ENCODE results near the gene POU2F3. TPM values are rescaled to one million over a fixed set of nuclear protein-coding genes. Genes with fewer than 3 reads are reported as not detected.
A peak's percentile ranks its signal among the peaks of the same experiment; 100 is the strongest.

POU2F3 gene
- total and polyA plus RNA-seq, 4 donors, result 2.6 to 3.9 (median 3.1) TPM

- Histone ChIP-seq H3K9me3 (ENCODE audit: control insufficient read depth in 4 of 4, insufficient read depth in 3 of 4, low read length in 3 of 4) (no peaks in the 10 kb centered on the region), H3K9ac (ENCODE audit: insufficient read depth in 1 of 2, low read length in 2 of 2) (no peak overlapping the region), H3K4me3 (no peak overlapping the region), H3K27me3 (ENCODE audit: control insufficient read depth in 3 of 3, insufficient read depth in 3 of 3, low read length in 2 of 3) (peaks cover 0 to 9% (median 0%) of the 10 kb centered on the region in 3 donors), H3K4me1 (ENCODE audit: control insufficient read depth in 5 of 5, insufficient read depth in 5 of 5, low read length in 5 of 5) (peaks cover 0 to 16% (median 6%) of the 10 kb centered on the region in 5 donors), H3K36me3 (ENCODE audit: control insufficient read depth in 4 of 4, insufficient read depth in 4 of 4, low read length in 4 of 4) (peaks cover 0 to 4% (median 0%) of the 10 kb centered on the region in 4 donors), H3K27ac (ENCODE audit: low read depth in 1 of 2, low read length in 1 of 2) (no peak overlapping the region)
- peak; percentile 33 for TF ChIP-seq CTCF (IDR thresholded peaks at IDR 0.05; ENCODE audit: control extremely low read depth, extremely low read depth)
- ATAC-seq (ENCODE audit: insufficient read depth, low FRiP score) (no peak), DNase-seq (peak in 2 of 3 donors; percentile 44 to 55)
- 64 to 69% methylated on average over 17 of the region's 17 CpGs for WGBS, 2 donors
Measured at GRCh38 chr11:120229451-120230424, 10.2 kb upstream of the POU2F3 start.

GRCh38 chr11:120230433-120231071 is 9.4 kb upstream of the POU2F3 start:
- 87 to 90% methylated on average over 5 of the region's 5 CpGs for WGBS, 2 donors
- Histone ChIP-seq H3K27ac (ENCODE audit: low read depth in 1 of 2, low read length in 1 of 2) (no peak overlapping the region), H3K9ac (ENCODE audit: insufficient read depth in 1 of 2, low read length in 2 of 2) (no peak overlapping the region), H3K4me3 (no peak overlapping the region), H3K4me1 (ENCODE audit: control insufficient read depth in 5 of 5, insufficient read depth in 5 of 5, low read length in 5 of 5) (peaks cover 0 to 8% (median 3%) of the 10 kb centered on the region in 5 donors), H3K9me3 (ENCODE audit: control insufficient read depth in 4 of 4, insufficient read depth in 3 of 4, low read length in 3 of 4) (no peaks in the 10 kb centered on the region), H3K36me3 (ENCODE audit: control insufficient read depth in 4 of 4, insufficient read depth in 4 of 4, low read length in 4 of 4) (peaks cover 0 to 4% (median 0%) of the 10 kb centered on the region in 4 donors), H3K27me3 (ENCODE audit: control insufficient read depth in 3 of 3, insufficient read depth in 3 of 3, low read length in 2 of 3) (peaks cover 0 to 9% (median 0%) of the 10 kb centered on the region in 3 donors)
- ATAC-seq (ENCODE audit: insufficient read depth, low FRiP score), result no peak
- TF ChIP-seq CTCF (IDR thresholded peaks at IDR 0.05; ENCODE audit: control extremely low read depth, extremely low read depth), result no peak
- no peak for DNase-seq

GRCh38 chr11:120231963-120232362 is 8.0 kb upstream of the POU2F3 start:
- no peak for ATAC-seq (ENCODE audit: insufficient read depth, low FRiP score)
- TF ChIP-seq CTCF (IDR thresholded peaks at IDR 0.05; ENCODE audit: control extremely low read depth, extremely low read depth), result no peak
- H3K27me3 ChIP-seq (ENCODE audit: control insufficient read depth in 3 of 3, insufficient read depth in 3 of 3, low read length in 2 of 3), result peaks cover 0 to 10% (median 0%) of the 10 kb centered on the region in 3 donors
- peaks cover 0 to 4% (median 0%) of the 10 kb centered on the region in 4 donors for H3K36me3 ChIP-seq (ENCODE audit: control insufficient read depth in 4 of 4, insufficient read depth in 4 of 4, low read length in 4 of 4)
- WGBS, 2 donors, result 51 to 82% methylated on average over 4 of the region's 4 CpGs
- no peak overlapping the region for H3K9ac ChIP-seq (ENCODE audit: insufficient read depth in 1 of 2, low read length in 2 of 2)
- H3K4me3 ChIP-seq, result no peak overlapping the region
- no peak overlapping the region for H3K27ac ChIP-seq (ENCODE audit: low read depth in 1 of 2, low read length in 1 of 2)
- no peaks in the 10 kb centered on the region for H3K4me1 ChIP-seq (ENCODE audit: control insufficient read depth in 5 of 5, insufficient read depth in 5 of 5, low read length in 5 of 5)
- DNase-seq, result no peak
- no peaks in the 10 kb centered on the region for H3K9me3 ChIP-seq (ENCODE audit: control insufficient read depth in 4 of 4, insufficient read depth in 3 of 4, low read length in 3 of 4)

Data from lung (tissue), 12 donors.